GM12873 (cell line): ENCODE data around the gene KCNMA1.

Experiments used
- TF ChIP-seq, protein P1 (sequence below): IDR thresholded peaks from 2 replicates; pipeline ENCODE4 v1.5.1; 2012; ENCODE audit warnings: low read depth, mild to moderate bottlenecking, moderate library complexity, low read length, control low read depth; ENCODE audit not compliant: insufficient read depth; ENCODE audit errors: missing control alignments

Gene KCNMA1

DNA sequence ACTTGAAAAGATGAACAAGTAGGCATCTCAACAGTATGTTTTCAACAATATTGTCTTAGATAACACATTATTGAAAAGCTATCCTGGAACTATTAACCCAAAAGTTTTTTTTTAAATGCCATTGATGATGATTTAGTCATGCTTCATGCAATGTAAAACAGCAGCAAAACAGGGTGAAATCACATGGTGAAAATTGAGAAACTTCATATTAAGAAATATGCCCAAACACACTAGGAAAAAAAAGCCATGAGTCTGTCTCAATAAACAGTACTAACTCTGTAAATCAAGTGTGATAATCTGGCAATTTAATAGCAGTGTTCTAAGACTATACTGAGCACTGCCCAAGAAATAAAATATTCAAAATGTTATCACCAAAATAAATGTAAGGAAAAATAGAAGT lies 613.1 kb downstream of the KCNMA1 start:
- TF ChIP-seq, protein P1, sequence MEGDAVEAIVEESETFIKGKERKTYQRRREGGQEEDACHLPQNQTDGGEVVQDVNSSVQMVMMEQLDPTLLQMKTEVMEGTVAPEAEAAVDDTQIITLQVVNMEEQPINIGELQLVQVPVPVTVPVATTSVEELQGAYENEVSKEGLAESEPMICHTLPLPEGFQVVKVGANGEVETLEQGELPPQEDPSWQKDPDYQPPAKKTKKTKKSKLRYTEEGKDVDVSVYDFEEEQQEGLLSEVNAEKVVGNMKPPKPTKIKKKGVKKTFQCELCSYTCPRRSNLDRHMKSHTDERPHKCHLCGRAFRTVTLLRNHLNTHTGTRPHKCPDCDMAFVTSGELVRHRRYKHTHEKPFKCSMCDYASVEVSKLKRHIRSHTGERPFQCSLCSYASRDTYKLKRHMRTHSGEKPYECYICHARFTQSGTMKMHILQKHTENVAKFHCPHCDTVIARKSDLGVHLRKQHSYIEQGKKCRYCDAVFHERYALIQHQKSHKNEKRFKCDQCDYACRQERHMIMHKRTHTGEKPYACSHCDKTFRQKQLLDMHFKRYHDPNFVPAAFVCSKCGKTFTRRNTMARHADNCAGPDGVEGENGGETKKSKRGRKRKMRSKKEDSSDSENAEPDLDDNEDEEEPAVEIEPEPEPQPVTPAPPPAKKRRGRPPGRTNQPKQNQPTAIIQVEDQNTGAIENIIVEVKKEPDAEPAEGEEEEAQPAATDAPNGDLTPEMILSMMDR: no peak

DNA sequence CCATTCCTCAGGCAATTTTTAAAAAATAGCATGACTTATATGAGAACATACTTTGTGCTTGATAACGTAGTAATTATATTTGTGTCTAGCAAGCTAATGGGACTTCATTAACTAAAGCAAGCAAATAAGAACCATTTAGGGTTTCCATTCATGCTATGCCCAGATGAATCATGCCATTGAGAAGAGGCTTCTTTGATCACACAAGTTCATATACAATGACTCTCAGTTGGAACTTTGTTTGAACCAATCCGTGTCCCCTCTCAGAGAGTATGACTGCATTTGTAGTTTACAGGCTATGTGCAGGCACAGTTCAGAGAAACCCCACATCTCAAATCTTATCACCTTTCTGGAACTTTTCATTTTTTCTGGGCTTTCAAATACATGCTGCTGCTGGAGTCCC lies 614.2 kb downstream of the KCNMA1 start:
- TF ChIP-seq, protein P1: no peak

DNA sequence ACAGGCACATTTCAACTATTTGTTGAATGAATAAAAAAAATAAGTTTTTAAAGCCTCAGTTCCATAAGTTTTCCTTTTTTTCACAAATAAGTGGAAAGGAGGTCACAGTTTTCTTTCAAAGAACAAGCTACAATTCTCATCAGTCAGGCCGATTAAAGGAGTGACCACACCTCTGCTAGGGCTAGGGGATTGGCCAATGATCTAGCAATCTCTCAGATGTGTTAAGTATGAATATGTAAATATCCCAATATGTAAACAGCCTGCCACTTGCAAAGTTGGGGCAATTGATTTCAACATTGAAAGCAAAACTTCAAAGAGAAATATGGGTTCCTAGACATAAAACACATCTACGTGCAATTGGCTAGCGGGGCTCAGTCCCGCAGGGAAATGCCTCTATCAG lies 614.9 kb downstream of the KCNMA1 start:
- TF ChIP-seq, protein P1: no peak

DNA sequence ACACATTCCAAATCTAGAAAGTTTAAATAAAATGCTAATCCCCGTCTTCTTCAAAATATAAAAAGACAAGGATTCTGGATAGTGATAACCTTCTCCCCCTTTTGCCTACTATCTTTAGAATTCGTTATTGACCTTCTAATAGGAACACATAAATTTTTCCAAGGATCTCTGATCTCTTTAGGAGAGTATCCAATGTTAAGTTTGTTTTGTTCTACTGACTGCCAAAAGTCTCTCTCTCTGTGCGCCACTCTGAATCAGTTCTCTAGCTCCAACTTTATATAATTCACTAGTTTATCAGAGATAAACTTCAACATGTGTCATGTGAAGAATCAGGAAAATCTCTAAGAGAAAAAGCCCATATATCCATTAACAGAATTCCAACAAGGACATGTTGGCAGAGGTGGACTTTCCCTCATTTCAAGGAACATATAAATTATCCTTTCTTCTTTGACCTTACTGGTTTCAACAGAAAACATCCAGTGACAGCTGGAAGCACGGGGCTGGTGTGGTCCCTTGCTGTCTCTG lies 615.6 kb downstream of the KCNMA1 start:
- TF ChIP-seq, protein P1: no peak

DNA sequence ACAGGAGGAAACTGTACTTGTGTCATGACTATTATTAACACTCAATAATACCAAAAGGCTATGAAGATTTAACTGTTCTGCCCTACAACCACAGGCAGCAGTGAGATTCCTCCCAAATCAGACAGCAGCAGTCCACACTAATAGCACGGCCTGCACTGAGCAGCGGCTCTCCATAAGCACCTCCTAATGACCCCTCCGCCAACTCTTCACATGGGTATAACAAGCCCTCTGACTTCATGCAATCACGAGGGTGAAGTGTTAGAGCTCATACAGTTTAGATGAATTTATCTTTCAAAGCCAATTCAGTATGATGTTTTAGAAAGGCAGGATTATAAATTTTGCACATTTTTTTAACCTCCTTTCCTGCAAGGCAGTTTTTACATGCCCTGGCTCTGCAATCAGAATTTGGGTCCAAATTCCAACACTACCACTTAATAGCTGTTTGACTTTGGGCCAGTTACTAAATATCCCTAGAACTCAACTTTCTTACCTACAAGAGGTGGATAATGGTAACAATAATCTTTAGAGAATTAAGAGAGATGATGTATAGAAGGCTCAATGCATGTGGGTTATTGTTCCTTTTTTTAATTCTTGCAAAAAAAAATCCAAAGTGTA lies 617.1 kb downstream of the KCNMA1 start:
- TF ChIP-seq, protein P1: no peak

DNA sequence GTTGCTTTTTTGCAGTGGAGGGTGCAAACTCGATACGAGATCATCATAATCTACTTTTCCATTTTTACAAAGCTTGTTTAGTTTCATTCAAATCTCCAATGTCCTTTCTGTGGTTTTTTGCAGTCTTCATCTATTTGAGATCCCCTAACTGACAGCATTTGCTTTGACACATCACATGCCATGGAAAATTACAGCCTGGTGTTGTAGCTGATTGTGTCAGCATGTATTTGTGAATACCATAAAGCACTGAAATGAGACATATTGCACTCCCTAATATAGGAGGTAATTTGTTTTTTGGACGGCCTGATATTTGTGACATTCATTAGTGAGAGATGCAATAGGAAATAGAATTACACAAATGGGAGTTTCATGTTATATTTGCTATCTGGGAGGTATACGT lies 620.8 kb downstream of the KCNMA1 start:
- TF ChIP-seq, protein P1: no peak

DNA sequence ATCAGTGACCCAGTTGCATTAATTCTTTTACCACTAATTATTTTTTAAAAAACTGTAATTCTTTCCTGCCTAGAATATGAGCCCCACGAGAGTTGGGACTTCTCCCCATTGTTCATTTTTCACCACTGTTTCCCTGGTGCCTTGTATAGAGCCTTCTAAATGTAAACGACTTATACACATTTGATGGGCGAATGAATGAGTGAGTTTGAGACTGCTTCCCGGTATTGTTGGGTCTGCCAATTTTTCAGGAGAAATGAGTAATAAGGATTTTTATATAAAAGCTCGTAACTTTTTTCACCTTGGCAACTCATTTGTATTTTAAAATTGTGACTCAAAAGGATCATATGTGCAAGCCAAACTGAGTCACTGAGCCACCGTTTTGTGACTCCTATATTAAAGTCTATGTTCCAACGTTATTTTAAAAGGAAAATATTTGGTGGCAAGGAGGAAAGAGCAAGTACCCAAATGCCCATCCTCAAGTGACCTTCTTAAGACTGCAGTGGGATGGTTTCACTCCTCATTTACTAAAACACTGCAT lies 621.3 kb downstream of the KCNMA1 start:
- TF ChIP-seq, protein P1: no peak
